Stomach (tissue), 4 donors: ENCODE measurements around the gene ANKRD34B.

ENCODE experiments used
- CTCF ChIP-seq, 7 experiments: fragments of 450-650 bp in 4 of 7; fragments of 200-600 bp in 3 of 7; sonication (generic) in 3 of 7; IDR thresholded peaks; one replicate each; pipeline ENCODE4 v1.5.1; 2016 to 2019; ENCODE audit warnings: antibody characterized with exemption in 7 of 7, control low read depth in 2 of 7, mild to moderate bottlenecking in 1 of 7
- EP300 ChIP-seq: sonication (generic); formaldehyde crosslinking; IDR thresholded peaks from one replicate; pipeline ENCODE4 v1.6.1; 2017; ENCODE audit warnings: antibody characterized with exemption
- POLR2A ChIP-seq, 4 donors: fragments of 450-650 bp; IDR thresholded peaks; one replicate each; pipeline ENCODE4 v1.6.1; 2016; ENCODE audit warnings: antibody characterized with exemption in 4 of 4, control low read depth in 2 of 4, mild to moderate bottlenecking in 1 of 4, moderate library complexity in 1 of 4
- POLR2AphosphoS5 ChIP-seq, 3 donors: sonication (generic); formaldehyde crosslinking; IDR thresholded peaks; one replicate each; pipeline ENCODE4 v1.6.1; 2016; ENCODE audit warnings: antibody characterized with exemption in 3 of 3

- TF ChIP-seq CTCF (IDR thresholded peaks at IDR 0.05) = no peak
- TF ChIP-seq POLR2A (IDR thresholded peaks at IDR 0.05) = no peak
- no peak for TF ChIP-seq POLR2AphosphoS5 (IDR thresholded peaks at IDR 0.05)
- TF ChIP-seq EP300 = no peak
Measured at GRCh38 chr5:80559244-80559643, 10.8 kb downstream of the ANKRD34B start.
